OCI-LY1 (cell line): Measurements from ENCODE around the gene SV2C.

Experiments
- H2AFZ ChIP-seq: fragments of 200-600 bp; sonication (generic), shearing (Covaris generic); 2 replicates; pipeline ENCODE4 v1.6.0; 2014; ENCODE audit warnings: antibody characterized with exemption, mild to moderate bottlenecking, low read length
- H3F3A ChIP-seq: fragments of 200-600 bp; sonication (generic), shearing (Covaris generic); 2 replicates; pipeline ENCODE4 v1.6.0; 2014; ENCODE audit warnings: mild to moderate bottlenecking, antibody characterized with exemption, low read length, moderate library complexity; ENCODE audit not compliant: insufficient read depth
- H3K27ac ChIP-seq: fragments of 200-600 bp; sonication (generic); 2 replicates; pipeline ENCODE4 v1.5.1; 2014; ENCODE audit warnings: low read length, mixed run types, mild to moderate bottlenecking, low read depth; ENCODE audit not compliant: poor library complexity, severe bottlenecking
- H3K27me3 ChIP-seq: fragments of 200-600 bp; sonication (generic); 2 replicates; pipeline ENCODE4 v1.6.0; 2014; ENCODE audit warnings: antibody characterized with exemption, mild to moderate bottlenecking, low read length, moderate library complexity; ENCODE audit not compliant: insufficient read depth
- H3K36me3 ChIP-seq: fragments of 200-600 bp; sonication (generic); 2 replicates; pipeline ENCODE4 v1.6.1; 2014; ENCODE audit warnings: mild to moderate bottlenecking, antibody characterized with exemption, low read length, moderate library complexity, mixed read lengths; ENCODE audit not compliant: insufficient read depth
- H3K4me1 ChIP-seq: fragments of 200-600 bp; sonication (generic); 2 replicates; pipeline ENCODE4 v1.5.1; 2014; ENCODE audit warnings: mild to moderate bottlenecking, low read length, moderate library complexity; ENCODE audit not compliant: insufficient read depth, severe bottlenecking
- H3K4me2 ChIP-seq: fragments of 200-600 bp; sonication (generic), shearing (Covaris generic); 2 replicates; pipeline ENCODE4 v1.6.1; 2014; ENCODE audit warnings: low read length
- H3K4me3 ChIP-seq: fragments of 200-600 bp; sonication (generic); 2 replicates; pipeline ENCODE4 v1.5.1; 2014; ENCODE audit warnings: low read length, low read depth, mild to moderate bottlenecking, mixed read lengths; ENCODE audit not compliant: poor library complexity, severe bottlenecking
- H3K79me2 ChIP-seq: fragments of 200-600 bp; shearing (Covaris generic); 2 replicates; pipeline ENCODE4 v1.6.1; 2016; ENCODE audit warnings: mixed run types, low read length, mixed read lengths; ENCODE audit not compliant: insufficient read depth
- H3K9ac ChIP-seq: fragments of 200-600 bp; sonication (generic), shearing (Covaris generic); 2 replicates; pipeline ENCODE4 v1.6.1; 2014; ENCODE audit warnings: mild to moderate bottlenecking, low read length, mixed read lengths
- H3K9me2 ChIP-seq: fragments of 200-600 bp; sonication (generic), shearing (Covaris generic); 2 replicates; pipeline ENCODE4 v1.6.1; 2014; ENCODE audit warnings: low read depth, mild to moderate bottlenecking, low read length, mixed read lengths
- H3K9me3 ChIP-seq: fragments of 200-600 bp; shearing (Covaris generic); 2 replicates; pipeline ENCODE4 v1.6.1; 2014; ENCODE audit warnings: low read length, mixed read lengths
- H4K20me1 ChIP-seq: fragments of 200-600 bp; sonication (generic), shearing (Covaris generic); 2 replicates; pipeline ENCODE4 v1.6.0; 2016; ENCODE audit warnings: mild to moderate bottlenecking, low read length; ENCODE audit not compliant: insufficient read depth
- CTCF ChIP-seq: fragments of 200-600 bp; sonication (generic), shearing (Covaris generic); IDR thresholded peaks from 2 replicates; pipeline ENCODE4 v1.5.1; 2017; ENCODE audit warnings: mild to moderate bottlenecking, antibody characterized with exemption, low read length, moderate library complexity, mixed read lengths
- EZH2 ChIP-seq: fragments of 200-600 bp; sonication (generic), shearing (Covaris generic); IDR thresholded peaks from 2 replicates; pipeline ENCODE4 v1.8.0; 2017; ENCODE audit warnings: borderline replicate concordance, mixed run types, mild to moderate bottlenecking, antibody characterized with exemption, low read length, moderate library complexity, mixed read lengths

The SV2C gene

GRCh38 chr5:76175821-76176403, 92.7 kb downstream of the SV2C start:
- no peak overlapping the region for H3K9ac ChIP-seq
- no peaks in the 10 kb centered on the region for H3K27me3 ChIP-seq
- no peaks in the 10 kb centered on the region for H3F3A ChIP-seq
- no peaks in the 10 kb centered on the region for H3K9me3 ChIP-seq
- no peaks in the 10 kb centered on the region for H4K20me1 ChIP-seq
- H3K9me2 ChIP-seq, result no peaks in the 10 kb centered on the region
- no peaks in the 10 kb centered on the region for H3K79me2 ChIP-seq
- no peak overlapping the region for H3K27ac ChIP-seq
- H3K4me3 ChIP-seq, result no peak overlapping the region
- H2AFZ ChIP-seq, result no peak overlapping the region
- no peaks in the 10 kb centered on the region for H3K4me1 ChIP-seq
- no peak overlapping the region for H3K4me2 ChIP-seq
- no peak for TF ChIP-seq EZH2
- no peak for TF ChIP-seq CTCF
- no peaks in the 10 kb centered on the region for H3K36me3 ChIP-seq

- Histone ChIP-seq H3K9me3 (no peaks in the 10 kb centered on the region), H3K9me2 (no peaks in the 10 kb centered on the region), H3K4me2 (no peak overlapping the region), H3K79me2 (no peaks in the 10 kb centered on the region), H3K4me3 (no peak overlapping the region), H4K20me1 (no peaks in the 10 kb centered on the region), H3K27me3 (0 out of 2 replicates have a peak, but pooled peaks cover 4% of the 10 kb centered on the region), H3F3A (no peaks in the 10 kb centered on the region), H3K27ac (no peak overlapping the region), H3K36me3 (no peaks in the 10 kb centered on the region), H3K9ac (no peak overlapping the region), H3K4me1 (no peaks in the 10 kb centered on the region), H2AFZ (no peak overlapping the region)
- TF ChIP-seq CTCF, result no peak
- TF ChIP-seq EZH2, result no peak
Observed at GRCh38 chr5:76177978-76178377, 94.8 kb downstream of the SV2C start.

- Histone ChIP-seq H3K79me2 (no peaks in the 10 kb centered on the region), H3K4me2 (no peak overlapping the region), H3K27ac (no peak overlapping the region), H3K36me3 (no peaks in the 10 kb centered on the region), H2AFZ (no peak overlapping the region), H3K9me2 (no peaks in the 10 kb centered on the region), H4K20me1 (no peaks in the 10 kb centered on the region), H3F3A (no peaks in the 10 kb centered on the region), H3K9ac (no peak overlapping the region), H3K9me3 (no peaks in the 10 kb centered on the region), H3K4me3 (no peak overlapping the region), H3K27me3 (0 out of 2 replicates have a peak, but pooled peaks cover 4% of the 10 kb centered on the region), H3K4me1 (no peaks in the 10 kb centered on the region)
- TF ChIP-seq EZH2, result no peak
- no peak for TF ChIP-seq CTCF
Observed at GRCh38 chr5:76178913-76179312, 95.7 kb downstream of the SV2C start.
